GM19452 (cell line): ENCODE measurements around the gene GABBR2.

Experiments
- ATAC-seq: cut with Tn5 transposase; IDR thresholded peaks from one replicate; pipeline ENCODE4 v1.9.1; 2021; ENCODE audit not compliant: unreplicated experiment

Gene GABBR2

DNA sequence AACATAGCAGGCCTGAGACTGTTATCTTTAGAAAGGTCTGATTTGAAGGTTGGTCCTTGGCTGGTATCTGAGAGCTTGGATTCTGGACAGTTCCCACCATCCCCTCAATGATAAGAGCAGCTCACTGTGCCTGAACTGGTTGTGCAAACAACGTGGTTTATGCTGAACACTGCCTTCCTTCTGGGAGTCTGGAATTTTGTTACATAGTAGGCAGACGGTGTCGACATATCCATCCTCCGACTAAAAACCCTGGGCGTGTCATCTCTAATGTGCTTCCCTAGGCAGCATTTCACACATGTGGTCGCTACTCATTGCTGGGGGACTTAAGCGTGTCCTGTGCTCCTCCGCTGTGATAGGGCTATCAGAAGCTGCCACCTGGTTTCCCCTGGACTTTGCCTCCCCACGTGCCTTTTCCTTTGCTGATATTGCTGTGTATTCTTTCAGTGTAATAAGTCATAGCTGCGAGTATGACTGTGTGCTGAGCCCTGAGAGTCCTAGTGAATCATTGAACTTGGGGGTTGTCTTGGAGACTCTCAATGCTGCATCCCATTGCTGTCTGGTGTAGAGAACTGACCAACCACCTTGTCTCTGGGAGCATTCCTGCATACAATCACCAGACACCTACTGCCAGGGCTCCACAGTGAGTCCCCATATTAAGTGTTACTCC is 334.2 kb downstream of the GABBR2 start:
- no peak for ATAC-seq

DNA sequence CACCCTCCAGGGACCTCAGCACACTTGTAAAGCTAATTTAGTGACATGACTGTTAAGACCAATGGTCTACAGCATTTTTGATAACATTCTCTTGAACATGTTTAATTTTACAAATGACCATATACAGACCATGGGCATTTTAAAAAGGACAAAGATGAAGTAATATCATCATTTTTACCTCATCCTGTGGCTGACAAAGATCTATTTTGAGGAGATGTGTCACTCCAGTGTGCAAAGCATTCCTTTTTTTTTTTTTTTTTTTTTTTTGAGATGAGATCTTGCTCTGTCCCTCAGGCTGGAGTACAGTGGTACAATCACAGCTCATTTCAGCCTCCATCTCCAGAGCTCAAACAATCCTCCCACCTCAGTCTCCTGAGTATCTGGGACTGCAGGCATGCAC is 335.1 kb downstream of the GABBR2 start:
- ATAC-seq = no peak

DNA sequence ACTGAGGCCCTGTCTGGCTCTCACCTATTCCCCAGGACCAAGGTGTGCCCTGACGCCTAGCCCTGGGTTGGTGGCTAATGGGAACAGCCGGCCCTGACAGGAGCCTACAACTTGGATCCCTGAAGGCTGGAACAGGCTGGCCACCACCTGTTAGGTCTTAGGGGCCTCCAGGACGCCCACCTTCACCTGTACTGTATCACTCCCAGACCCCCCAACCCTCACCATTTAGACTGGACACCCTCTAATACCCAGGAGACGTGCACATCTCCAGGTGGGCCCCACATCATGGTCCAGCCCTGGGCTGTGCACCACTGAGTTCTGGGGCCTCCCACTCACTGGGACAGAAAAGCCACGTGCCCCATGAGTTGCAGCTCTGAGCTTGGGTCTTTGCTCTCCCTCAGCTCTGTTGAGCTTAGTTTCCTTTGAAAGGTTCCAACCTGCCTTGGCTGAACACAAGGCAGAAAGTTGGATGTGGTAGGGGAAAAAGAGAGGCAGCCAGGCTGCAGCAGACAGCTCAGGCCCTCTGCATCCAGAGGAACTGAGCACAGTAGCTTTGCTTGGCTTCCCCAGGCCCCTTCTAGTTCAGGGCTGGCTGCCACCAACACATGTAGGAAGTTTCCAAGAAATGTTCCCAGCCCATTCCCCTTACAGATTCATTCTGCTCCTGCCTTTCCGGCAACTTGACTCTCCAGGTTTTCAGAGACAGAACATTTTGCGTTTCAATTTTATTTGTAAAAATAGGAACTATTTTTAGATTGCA is 336.5 kb downstream of the GABBR2 start:
- ATAC-seq = no peak

DNA sequence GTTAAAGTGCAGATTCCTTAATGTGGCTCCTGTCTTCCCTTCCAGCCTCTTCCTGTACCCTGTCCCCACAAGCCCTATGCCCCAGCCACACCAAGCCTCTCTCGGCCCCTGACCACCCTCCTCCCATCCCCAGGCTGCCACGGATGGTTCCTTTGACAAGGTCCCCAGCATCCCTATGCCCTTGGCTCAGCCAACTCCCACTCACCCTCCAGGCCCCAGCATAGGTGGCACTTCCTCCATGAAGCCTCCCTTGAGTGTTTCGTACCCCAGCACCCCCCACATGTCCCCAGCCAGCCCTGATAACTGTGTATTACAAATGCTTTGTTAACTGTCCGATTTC is 337.8 kb downstream of the GABBR2 start:
- no peak for ATAC-seq

DNA sequence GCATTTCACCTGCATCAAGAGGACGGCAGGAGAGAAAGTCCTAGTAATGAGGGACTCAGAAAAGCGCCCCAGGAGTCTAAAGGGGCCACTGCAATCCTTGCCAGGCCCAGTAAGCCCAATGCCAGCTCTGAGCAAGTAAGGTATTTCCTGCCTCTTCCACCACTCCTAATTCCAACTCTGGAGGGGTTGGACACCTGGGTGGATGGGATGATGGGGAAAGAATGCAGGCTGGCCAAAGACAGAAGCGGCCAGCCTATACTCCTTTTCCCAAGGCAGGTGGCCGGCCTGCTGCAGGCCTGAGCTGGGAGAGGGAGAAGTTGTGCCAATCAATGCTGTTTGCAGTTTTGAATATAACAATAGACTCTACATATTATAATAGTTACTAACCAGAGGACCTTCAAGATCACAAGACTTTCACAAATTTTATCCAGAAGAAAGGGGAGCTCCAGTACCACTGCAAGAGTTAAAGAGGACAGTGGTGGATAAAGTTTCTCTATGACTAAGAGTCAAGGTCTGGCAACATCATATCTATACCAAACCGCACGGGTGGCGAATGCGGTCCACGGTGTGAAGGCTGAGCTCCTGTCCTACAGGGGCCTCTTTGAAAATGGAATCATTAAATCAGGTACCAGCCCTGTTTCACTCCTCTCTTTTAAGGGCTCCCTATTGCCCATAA is 338.3 kb downstream of the GABBR2 start:
- ATAC-seq = no peak

DNA sequence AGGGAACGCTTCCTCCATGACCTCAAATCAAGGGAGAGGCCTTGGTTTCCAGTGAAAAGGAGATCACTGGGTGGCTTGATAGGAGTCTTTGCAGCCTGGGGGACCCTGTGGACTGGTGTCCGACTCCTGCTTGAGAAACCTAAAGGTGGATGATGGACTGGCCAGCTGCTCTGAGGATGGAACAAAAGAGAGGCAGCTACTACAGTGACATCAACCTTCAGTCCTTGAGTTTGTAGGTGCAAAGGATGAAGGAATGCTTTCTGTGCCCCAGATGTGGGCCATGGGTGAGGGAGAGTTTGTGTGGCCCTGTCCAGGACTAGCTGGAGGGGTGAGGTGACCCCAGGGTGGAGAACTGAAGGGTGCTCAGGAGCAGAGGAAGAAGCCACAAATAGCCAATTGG is 338.8 kb downstream of the GABBR2 start:
- ATAC-seq = no peak

DNA sequence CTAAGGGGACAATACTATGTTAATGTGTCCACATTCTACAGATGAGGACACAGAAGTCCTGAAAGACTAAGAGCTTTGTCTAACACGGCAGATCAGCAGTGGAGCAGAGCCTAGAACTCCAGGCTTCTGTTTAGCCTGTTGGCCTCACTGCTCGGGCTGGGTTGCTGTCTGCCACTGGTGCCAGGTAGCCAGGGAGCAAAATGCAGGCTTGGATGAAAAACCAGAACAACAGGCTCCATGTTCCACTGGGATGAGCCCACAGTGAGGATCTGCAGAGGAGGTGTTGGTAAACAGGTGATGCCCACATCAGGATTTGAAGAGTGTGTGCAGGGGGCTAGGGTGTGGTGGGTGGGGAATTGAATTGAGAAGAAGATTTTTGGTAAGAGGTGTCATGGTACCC is 339.3 kb downstream of the GABBR2 start:
- ATAC-seq = no peak

DNA sequence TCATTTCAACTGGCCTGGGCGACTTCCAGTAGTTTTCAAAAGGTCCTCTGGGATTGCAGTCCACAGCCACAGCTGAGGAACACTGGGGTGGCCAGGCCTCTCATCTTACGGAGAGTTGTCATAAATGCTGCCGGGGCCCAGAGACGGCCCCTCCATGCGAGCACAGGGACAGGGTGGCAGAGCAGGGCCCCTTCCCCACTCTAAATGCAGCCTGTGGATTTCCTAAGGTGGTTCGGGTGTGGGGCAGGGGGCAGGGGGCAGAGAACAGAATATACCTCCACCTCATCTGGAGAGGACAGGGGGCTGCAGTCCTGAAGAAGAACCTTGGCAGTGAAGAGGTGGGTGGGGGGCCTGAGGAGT is 339.7 kb downstream of the GABBR2 start:
- ATAC-seq = no peak

DNA sequence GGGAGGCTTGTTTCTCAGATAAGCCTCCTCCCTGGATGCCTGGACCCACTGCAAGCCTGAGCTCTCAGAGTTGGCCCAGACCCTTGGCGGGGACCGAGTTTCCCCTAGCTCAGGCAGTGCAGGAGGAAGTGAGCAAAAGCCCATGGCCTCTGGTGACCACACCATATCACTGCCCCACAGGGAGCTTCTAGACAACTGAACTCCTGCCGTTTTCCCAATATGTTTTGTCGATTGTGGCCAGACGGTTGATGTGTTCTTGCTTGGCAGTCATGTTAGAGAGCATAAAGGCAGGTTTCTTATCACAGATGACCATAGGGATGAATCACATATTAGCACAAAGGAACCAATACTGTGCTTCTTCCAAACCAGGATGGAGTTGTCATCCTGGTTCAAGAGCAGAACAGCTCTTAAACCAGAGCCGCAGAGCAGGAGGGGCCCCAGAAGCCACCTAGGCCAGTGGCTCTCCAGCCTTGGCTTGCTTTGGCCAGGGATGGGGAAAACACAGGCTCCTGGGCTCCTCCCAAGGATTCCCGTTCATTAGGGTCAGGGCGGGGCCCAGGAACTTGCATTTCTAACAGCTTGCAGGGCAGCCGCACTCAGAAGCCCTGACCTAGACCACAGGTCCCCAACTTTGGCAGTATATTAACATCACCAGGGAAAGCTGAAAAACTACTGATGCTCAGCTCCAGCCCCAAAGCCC is 340.2 kb downstream of the GABBR2 start:
- no peak for ATAC-seq

DNA sequence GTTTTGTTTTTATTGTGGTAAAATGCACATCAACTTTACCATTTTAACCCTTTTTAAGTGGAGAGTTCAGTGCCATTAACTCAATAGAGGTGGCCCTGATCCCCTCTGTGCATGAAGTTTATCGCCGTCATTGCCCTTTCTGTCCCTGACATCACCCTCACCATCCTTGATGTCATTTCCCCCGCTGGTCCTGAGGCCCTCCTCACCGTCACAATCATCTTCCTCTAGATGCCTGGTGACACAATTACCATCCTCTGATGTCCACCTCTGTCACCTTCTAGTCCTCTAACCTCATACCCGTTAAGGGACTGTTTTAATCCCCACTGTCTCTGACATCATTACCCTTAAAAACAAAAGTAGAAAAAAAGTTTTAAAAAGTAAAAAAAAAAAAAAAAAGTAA is 340.8 kb downstream of the GABBR2 start:
- no peak for ATAC-seq

DNA sequence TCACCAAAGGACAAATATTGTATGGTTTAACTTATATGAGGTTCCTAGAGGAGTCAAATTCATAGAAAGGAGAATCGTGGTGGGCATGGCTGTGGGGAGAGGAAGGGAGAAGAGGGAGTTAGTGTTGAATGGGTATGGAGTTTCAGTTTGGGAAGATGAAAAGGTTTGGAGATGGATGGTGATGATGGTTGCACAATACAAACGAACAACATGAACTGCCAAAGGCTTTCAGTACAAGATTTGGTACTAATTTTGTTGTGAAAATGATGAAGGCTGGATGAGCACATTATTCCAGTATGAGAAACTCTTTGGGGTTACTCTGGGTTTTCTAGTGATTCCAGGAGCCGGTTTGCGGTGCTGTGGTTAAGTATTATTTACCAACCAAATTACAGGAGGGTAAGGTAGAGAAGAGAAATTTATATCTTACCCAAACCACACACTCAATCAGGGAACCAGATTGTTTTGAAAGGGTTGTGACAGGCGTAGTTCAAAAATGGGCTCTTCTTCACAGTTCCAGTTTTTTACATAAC is 341.3 kb downstream of the GABBR2 start:
- no peak for ATAC-seq

DNA sequence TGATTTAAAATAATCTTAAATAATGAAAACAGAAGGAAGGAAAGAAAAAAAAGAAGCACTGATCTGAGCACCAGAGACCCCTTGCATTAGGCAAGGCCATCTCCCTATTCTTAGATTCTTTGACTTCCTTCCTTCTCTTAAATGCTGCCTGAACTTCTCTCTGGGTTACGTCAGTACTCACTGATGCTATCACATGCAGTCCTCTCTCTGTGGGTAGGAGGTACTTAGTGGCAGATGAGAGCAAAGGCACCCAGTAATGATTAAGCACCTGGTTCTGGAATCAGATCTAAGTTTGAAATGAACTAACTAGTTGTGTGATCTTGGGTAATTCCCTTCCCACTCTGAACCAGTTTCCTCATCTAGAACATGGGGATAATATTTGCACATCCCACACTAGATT is 343.0 kb downstream of the GABBR2 start:
- ATAC-seq = no peak

DNA sequence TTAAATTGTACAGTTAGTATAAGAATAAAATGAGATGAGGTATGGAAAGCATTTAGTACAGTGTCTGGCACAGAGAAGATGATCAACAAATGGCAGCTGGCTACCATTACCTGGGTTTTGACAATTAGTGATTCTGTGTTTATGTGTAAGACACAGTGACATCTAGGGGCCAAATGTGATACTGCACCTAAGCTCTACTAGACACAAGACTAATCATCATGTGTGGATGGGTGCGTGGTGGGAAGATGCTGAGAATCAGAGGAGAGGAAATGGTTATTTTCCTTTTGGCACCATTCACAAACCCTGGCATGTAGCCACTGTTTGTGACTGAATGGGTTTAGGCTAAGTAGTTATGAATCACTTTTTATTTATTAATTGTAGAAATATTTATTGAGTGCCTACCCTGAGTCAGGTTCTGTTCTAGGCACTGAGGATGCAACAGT is 343.5 kb downstream of the GABBR2 start:
- no peak for ATAC-seq

DNA sequence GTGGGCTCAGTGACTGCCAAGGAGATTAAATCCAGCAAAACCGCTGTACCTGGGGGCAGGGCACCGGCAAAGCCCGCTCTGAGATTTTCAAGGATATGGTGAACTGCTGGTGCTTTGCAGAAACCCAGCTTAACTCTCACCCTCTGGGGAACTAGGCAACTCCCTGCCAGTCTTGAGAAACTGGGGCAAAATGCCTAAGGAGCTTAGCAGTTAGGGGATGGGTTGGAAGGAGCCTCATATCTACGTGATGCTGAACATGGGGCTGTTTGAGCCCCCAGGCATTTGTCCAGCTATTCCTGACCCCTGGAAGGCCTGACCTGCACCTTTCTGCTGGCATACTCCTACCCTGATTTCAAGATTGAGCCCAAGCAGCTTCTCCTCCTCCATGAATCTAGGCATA is 344.6 kb downstream of the GABBR2 start:
- ATAC-seq = no peak

DNA sequence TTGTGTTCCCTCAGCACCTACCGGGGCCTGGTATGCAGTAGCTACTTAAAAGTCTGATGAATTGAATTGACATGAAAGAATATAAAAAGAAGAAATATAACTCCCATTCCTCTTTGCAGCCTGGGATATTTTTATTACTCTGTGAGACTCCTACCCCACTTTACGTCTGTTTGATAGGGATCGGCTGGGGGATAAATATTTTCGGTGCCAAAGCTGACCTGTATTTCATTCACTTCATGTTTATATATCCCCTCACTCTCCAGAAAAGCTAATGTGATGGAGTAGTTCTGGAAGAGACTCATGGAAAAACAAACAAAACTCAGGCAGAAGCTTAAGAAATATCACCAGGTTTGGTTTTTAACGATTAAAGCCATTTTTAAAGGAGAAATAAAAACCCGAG is 345.1 kb downstream of the GABBR2 start:
- no peak for ATAC-seq

DNA sequence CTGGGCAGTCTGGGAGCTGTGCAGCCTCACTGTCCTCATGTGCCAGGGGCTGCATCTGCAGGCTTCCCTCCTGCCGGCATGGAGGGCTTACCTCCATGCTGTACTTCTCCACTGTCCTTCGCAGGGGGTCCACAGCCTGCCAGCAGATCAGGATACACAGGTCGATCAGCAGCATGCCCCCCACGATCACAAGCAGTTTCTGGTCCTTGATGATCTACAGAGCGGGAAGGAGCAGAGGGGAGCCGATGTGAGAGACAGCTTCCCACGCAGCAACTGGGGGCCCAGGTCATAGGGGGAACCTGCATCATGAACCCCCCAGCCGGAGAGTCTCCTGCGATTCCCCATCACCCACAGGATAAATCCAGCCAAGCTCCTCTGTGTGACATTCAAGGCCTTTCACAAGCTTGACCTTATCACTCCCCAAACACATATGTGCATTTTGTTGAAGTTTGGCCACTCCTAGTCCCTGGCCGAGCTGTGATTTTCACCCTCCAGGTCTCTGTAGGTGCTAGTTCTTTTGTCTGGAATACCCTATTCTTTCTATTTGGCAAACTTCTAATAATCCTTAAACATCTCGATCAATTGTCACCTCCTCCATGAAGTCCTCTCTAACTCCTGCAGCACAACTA is 346.0 kb downstream of the GABBR2 start:
- no peak for ATAC-seq

DNA sequence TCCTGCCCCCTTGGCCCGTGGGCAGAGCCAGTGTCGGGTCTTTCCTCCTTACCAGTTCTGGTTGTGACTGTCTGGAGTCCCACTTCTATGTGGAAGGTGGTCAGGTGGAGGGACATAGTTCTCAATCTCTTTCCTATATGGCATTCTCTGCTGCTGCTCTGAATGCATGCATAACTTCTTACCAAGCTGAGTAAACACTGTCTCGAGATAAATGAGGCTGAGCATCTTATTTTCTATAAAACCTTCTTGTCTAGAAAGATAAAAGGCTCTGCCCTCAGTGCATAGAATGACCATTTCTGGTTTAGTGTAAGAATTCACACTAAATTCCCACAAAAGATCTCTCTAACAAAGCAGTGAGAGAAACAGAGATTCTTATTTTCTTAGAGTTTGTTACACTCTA is 347.1 kb downstream of the GABBR2 start:
- no peak for ATAC-seq

DNA sequence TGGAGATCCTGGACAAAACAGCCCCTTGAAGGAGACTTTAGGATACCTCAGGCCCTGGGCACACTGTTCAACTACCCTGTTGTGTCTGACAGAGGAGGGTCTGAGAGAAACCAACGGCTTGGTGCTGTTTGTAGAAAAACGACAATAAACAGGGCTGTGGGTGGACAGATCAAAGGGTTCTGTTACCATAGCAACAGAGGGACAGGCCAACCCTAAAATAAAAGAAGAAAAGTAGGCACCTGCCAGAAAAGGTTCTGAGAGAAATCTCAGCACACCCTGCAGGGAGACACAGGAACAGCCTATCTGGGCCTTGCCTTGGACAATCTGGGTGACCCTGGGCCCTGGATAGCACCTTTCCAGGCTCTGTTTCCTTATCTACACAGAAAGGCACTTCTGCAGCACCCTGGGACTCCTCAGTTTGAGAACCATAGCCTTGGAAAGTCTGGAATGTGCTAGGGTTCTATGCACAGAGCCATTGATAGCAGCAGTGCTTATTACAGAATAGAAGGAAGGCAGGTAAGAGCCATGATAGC is 348.5 kb downstream of the GABBR2 start:
- ATAC-seq = no peak

DNA sequence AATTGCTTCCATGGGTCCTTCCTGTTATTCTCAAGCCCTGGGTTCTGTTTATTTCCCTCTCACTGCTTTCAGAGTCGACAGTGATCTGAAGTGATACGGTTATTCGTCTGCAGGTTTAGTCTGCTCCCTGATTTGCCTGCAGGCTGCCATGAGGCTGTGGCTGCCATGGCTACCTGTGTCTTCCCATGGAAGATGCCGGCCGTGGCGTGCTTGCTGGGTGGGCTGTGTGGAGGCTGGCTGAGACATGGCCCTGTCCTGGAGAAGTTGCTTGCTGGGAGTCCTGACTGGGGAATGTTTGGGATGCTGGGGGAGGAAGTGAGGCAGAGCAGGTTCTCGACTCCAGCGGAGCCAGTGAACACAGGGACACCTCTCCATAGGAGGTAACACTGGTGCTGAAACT is 349.2 kb downstream of the GABBR2 start:
- ATAC-seq = no peak

DNA sequence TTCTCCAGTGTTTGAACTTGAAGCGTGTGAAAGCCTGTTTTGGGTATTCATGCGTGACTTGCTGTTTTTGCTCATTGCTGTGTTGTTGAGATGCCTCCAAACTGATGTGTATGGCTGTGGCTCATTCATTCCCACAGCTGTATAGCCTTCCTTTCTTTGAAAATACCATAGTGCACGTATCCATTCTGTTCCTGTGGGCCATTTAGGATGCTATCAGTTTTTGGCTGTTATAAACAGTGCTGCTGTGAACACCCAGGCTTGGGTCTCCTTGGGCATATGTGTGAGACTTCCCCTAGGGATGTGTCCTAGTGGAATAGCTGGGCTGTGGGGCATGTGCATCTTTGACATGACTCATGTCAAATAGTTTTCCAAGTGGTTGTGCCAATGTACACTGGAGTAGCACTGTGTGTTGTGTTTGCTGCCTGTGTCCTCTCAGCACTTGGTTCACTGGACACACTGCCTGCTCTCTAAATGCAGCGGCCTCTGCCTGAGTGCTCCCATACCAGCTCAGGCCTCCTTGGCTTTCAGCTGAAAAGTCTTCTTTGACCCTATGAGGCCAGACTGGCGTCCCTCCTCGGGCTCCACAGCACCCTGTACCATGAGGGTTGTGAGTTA is 350.7 kb downstream of the GABBR2 start:
- no peak for ATAC-seq
